Panc1 (cell line): ENCODE results near the gene UTP14A. TPM values are rescaled to one million over a fixed set of nuclear protein-coding genes. Genes with fewer than 3 reads are reported as not detected.

Experiments
- ATAC-seq: fragments of 200-7000 bp; cut with Tn5 transposase; 2 replicates; pipeline ENCODE4 v1.9.1; 2020; ENCODE audit warnings: mild to moderate bottlenecking, moderate library complexity
- BruUV-seq: library from RNA; stranded (reverse); fragments of 400-500 nt; replicated peaks from 2 replicates; lab custom pipeline; 2021; lab: Mats Ljungman, UMichigan
- CTCF ChIA-PET: fragments of 300-600 bp; sonication (Branson Sonifier 250); formaldehyde crosslinking; loops from one replicate; lab custom pipeline; 2022; ENCODE audit warnings: antibody characterized with exemption; lab: Charles Lee
- POLR2A ChIA-PET: fragments of 300-600 bp; sonication (Branson Sonifier 250); formaldehyde crosslinking; loops from one replicate; lab custom pipeline; 2022; ENCODE audit warnings: antibody characterized with exemption; lab: Charles Lee
- DNase-seq: peaks from one replicate; pipeline ENCODE4 v3.0.0-alpha.2; 2010; ENCODE audit warnings: low read depth, low spot score
- H3K27ac ChIP-seq: 2 replicates; pipeline ENCODE4 v1.5.1; 2011; ENCODE audit warnings: mild to moderate bottlenecking, low read length, inconsistent platforms
- H3K27me3 ChIP-seq: fragments of 200-500 bp; sonication (Bioruptor generic); 2 replicates; pipeline ENCODE4 v1.6.0; 2014; ENCODE audit warnings: low read length, inconsistent platforms; ENCODE audit not compliant: control insufficient read depth, insufficient read depth
- H3K36me3 ChIP-seq: fragments of 200-500 bp; sonication (Bioruptor generic); 2 replicates; pipeline ENCODE4 v1.5.1; 2014; ENCODE audit warnings: inconsistent platforms, mild to moderate bottlenecking, low read length, moderate library complexity; ENCODE audit not compliant: control insufficient read depth, insufficient read depth
- H3K4me1 ChIP-seq: 2 replicates; pipeline ENCODE4 v1.5.1; 2011; ENCODE audit warnings: inconsistent platforms, mild to moderate bottlenecking, low read length, moderate library complexity; ENCODE audit not compliant: control insufficient read depth, insufficient read depth
- H3K4me3 ChIP-seq, 2 experiments: 2 replicates each; pipeline ENCODE4 v1.5.1; 2011 to 2012; ENCODE audit warnings: low read depth in 2 of 2, low read length in 2 of 2, mild to moderate bottlenecking in 2 of 2, inconsistent platforms in 1 of 2, moderate library complexity in 1 of 2
- H3K9me3 ChIP-seq: fragments of 200-500 bp; sonication (Bioruptor generic); 2 replicates; pipeline ENCODE4 v1.5.1; 2014; ENCODE audit warnings: low read depth, mild to moderate bottlenecking, inconsistent platforms, low read length, moderate library complexity; ENCODE audit not compliant: control insufficient read depth, insufficient read depth
- POLR2AphosphoS5 ChIP-seq: IDR thresholded peaks from 2 replicates; pipeline ENCODE4 v1.6.1; 2012; ENCODE audit warnings: mild to moderate bottlenecking, low read depth, low read length, moderate library complexity
- SIN3A ChIP-seq: IDR thresholded peaks from 2 replicates; pipeline ENCODE4 v1.6.1; 2012; ENCODE audit warnings: low read depth, mild to moderate bottlenecking, low read length, moderate library complexity, borderline replicate concordance; ENCODE audit not compliant: insufficient read depth
- TCF7L2 ChIP-seq: IDR thresholded peaks from 2 replicates; pipeline ENCODE4 v1.6.1; 2011; ENCODE audit warnings: mild to moderate bottlenecking, low read depth, low read length, inconsistent platforms
- in situ Hi-C: cut with HindIII; loops from 2 replicates; pipeline ENCODE4 v1.10.0; 2016; ENCODE audit warnings: low sequenced_read_pairs, low pct_unique_long_range_greater_than_20kb
- intact Hi-C: fragments of 100-400 bp; cut with micrococcal nuclease; formaldehyde crosslinking; loops from one replicate; pipeline ENCODE4 v1.10.0; 2022; ENCODE audit not compliant: unreplicated experiment
- total RNA-seq: library from RNA; stranded (reverse); gene quantifications from one replicate; pipeline ENCODE4 v1.2.1, GENCODE V29; 2021; ENCODE audit not compliant: unreplicated experiment
- TF ChIP-seq, protein P1 (sequence below): fragments of 450-650 bp; IDR thresholded peaks from 2 replicates; pipeline ENCODE4 v1.5.1; 2017; ENCODE audit warnings: mild to moderate bottlenecking
- TF ChIP-seq, protein P2 (sequence below), 2 experiments: IDR thresholded peaks; 2 replicates each; pipeline ENCODE4 v1.6.1; 2011 to 2012; ENCODE audit warnings: low read depth in 2 of 2, control low read depth in 1 of 2, low read length in 1 of 2, mild to moderate bottlenecking in 1 of 2, moderate library complexity in 1 of 2; ENCODE audit not compliant: insufficient read depth in 1 of 2

Gene UTP14A
- total RNA-seq, 1 experiment from 2014 or later = 64.2 TPM

- no peaks in the 10 kb centered on the region for H3K27me3 ChIP-seq
- ChIA-PET POLR2A (no interaction called here), CTCF (no interaction called here)
- no peak for DNase-seq
- H3K9me3 ChIP-seq = no peaks in the 10 kb centered on the region
- no peak for ATAC-seq
- intact Hi-C loops = no loop called here
- no TSS peak for BruUV-seq
- peaks cover 10% of the 10 kb centered on the region for H3K4me1 ChIP-seq
- H3K27ac ChIP-seq = no peak overlapping the region
- no peak for TF ChIP-seq SIN3A
- no peak for TF ChIP-seq TCF7L2
- TF ChIP-seq, protein P1, sequence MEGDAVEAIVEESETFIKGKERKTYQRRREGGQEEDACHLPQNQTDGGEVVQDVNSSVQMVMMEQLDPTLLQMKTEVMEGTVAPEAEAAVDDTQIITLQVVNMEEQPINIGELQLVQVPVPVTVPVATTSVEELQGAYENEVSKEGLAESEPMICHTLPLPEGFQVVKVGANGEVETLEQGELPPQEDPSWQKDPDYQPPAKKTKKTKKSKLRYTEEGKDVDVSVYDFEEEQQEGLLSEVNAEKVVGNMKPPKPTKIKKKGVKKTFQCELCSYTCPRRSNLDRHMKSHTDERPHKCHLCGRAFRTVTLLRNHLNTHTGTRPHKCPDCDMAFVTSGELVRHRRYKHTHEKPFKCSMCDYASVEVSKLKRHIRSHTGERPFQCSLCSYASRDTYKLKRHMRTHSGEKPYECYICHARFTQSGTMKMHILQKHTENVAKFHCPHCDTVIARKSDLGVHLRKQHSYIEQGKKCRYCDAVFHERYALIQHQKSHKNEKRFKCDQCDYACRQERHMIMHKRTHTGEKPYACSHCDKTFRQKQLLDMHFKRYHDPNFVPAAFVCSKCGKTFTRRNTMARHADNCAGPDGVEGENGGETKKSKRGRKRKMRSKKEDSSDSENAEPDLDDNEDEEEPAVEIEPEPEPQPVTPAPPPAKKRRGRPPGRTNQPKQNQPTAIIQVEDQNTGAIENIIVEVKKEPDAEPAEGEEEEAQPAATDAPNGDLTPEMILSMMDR = no peak
- TF ChIP-seq, protein P2, sequence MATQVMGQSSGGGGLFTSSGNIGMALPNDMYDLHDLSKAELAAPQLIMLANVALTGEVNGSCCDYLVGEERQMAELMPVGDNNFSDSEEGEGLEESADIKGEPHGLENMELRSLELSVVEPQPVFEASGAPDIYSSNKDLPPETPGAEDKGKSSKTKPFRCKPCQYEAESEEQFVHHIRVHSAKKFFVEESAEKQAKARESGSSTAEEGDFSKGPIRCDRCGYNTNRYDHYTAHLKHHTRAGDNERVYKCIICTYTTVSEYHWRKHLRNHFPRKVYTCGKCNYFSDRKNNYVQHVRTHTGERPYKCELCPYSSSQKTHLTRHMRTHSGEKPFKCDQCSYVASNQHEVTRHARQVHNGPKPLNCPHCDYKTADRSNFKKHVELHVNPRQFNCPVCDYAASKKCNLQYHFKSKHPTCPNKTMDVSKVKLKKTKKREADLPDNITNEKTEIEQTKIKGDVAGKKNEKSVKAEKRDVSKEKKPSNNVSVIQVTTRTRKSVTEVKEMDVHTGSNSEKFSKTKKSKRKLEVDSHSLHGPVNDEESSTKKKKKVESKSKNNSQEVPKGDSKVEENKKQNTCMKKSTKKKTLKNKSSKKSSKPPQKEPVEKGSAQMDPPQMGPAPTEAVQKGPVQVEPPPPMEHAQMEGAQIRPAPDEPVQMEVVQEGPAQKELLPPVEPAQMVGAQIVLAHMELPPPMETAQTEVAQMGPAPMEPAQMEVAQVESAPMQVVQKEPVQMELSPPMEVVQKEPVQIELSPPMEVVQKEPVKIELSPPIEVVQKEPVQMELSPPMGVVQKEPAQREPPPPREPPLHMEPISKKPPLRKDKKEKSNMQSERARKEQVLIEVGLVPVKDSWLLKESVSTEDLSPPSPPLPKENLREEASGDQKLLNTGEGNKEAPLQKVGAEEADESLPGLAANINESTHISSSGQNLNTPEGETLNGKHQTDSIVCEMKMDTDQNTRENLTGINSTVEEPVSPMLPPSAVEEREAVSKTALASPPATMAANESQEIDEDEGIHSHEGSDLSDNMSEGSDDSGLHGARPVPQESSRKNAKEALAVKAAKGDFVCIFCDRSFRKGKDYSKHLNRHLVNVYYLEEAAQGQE (IDR thresholded peaks at IDR 0.05; ENCODE audit: insufficient read depth in 1 of 2, low read depth in 2 of 2, low read length in 1 of 2) = no peak
- no peak for TF ChIP-seq POLR2AphosphoS5
- no peak overlapping the region for H3K4me3 ChIP-seq
- no peaks in the 10 kb centered on the region for H3K36me3 ChIP-seq
- in situ Hi-C loops = no loop called here
Observed at GRCh38 chrX:129976441-129976840, 70.5 kb downstream of the UTP14A start.

Other genes starting within 250 kb of the UTP14A start
- not detected for gene XPNPEP2, start 167.2 kb upstream of the UTP14A start, total RNA-seq
- gene SASH3, start 126.2 kb upstream of the UTP14A start, total RNA-seq = 0.33 TPM
- gene ZDHHC9, start 62.3 kb upstream of the UTP14A start, total RNA-seq = 57.2 TPM
- gene BCORL1, start 76.5 kb downstream of the UTP14A start, total RNA-seq = 67.4 TPM
- 48.0 TPM for gene ELF4, start 204.3 kb downstream of the UTP14A start, total RNA-seq